DMS153 (cell line): ENCODE data around the gene CASKIN1.
A peak's percentile ranks its signal among the peaks of the same experiment; 100 is the strongest.
"Not testable (repeated sequence)": the region's sequence is repeated elsewhere in the genome, so short reads cannot be mapped to it uniquely, and the experiment has no call there.

Source experiments
- DNase-seq: peaks from one replicate; lab custom pipeline; 2025; lab: John Stamatoyannopoulos, UW

Gene CASKIN1

DNA sequence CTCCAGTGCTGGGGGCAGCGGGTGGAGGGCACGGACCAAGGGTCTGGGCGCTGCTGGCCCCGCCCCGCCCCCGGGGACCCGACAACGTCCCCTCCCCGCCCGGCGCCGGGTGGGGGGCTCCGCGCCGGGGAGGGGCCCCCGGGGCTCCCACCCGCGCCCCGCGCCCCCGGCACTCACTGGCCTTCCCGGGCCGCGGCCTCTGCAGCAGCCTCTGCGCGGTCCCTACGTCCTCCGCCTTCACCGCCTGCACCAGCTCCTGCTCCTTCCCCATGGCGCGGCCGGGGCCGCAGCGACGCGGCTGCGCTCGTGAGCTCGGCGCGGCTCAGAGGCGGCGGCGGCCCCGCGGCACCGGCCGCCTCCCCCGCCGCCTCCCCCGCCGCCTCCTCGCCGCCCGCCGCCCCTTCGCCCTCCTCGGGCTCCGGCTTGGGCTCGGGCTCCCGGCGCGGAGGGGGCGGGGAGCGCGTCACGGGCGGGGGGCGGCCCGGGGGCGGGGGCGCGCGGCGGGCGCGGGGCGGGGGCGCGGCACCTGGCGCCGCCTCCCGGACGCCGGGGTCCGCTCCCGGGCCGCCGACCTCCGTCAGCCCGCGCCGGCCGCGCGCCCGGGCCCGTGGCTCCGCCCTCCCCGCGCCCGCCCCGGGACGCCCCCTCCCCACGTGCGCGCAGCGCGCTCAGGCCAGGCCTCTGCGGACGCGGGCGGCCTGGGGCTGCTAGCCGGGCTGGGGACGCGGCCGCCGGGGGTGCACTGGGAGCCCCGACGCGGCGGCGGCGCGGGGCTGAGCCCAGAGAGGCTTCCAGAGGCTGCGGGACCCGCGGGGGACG, at the start of gene CASKIN1:
TSS of gene CASKIN1 (minus strand) at position 444 of the 819 bp plus-strand sequence. CDS start at position 271, 173 bp downstream.
- DNase-seq: no peak

- DNase-seq: no peak
Measured at GRCh38 chr16:2244926-2245795, 48.8 kb upstream of the CASKIN1 start.

- DNase-seq: no peak
Measured at GRCh38 chr16:2244301-2244700, 47.9 kb upstream of the CASKIN1 start.

- no peak for DNase-seq
Measured at GRCh38 chr16:2243781-2244180, 47.4 kb upstream of the CASKIN1 start.

- DNase-seq: no peak
Measured at GRCh38 chr16:2243031-2243528, 46.7 kb upstream of the CASKIN1 start.

- no peak for DNase-seq
Measured at GRCh38 chr16:2242598-2242997, 46.2 kb upstream of the CASKIN1 start.

- not testable (repeated sequence) for DNase-seq
Measured at GRCh38 chr16:2240331-2240730, 43.9 kb upstream of the CASKIN1 start.

- no peak for DNase-seq
Measured at GRCh38 chr16:2238838-2239675, 42.7 kb upstream of the CASKIN1 start.

DNA sequence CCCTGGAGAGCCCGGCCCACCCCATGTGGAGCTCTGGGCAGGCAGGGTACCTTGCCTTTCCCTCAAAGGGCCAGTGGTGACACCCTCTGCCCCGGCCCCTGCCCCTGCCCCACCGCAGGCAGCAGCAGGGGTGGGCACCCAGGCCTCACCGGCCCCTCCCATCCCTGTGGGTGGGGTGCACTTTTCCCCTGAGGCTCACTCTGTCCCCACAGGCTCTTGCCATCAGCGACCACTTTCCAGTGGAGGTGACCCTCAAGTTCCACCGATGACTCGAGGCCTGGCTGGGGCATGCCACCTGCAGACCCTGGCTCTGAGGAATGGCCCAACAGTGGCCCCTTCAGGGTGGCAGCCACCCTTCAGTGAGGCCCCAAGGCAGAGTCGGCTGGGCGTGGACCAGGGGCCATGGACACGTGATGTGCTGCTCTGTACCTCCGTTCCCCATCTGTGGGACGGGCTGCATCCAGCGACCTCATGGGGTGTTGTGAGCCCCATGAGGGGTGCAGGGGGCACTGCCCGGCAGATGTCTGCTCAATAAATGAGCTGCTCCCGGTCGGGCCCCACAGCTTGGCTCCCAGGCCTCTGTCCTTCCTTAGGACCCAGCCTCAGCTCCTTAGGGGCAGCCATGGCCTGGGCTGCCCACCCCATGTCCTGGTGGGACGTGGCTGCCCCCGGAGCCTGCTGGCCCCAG, 41.9 kb upstream of the CASKIN1 start:
- no peak for DNase-seq

GRCh38 chr16:2237493-2238149, 41.2 kb upstream of the CASKIN1 start:
- DNase-seq: no peak

GRCh38 chr16:2237102-2237482, 40.7 kb upstream of the CASKIN1 start:
- no peak for DNase-seq

- no peak for DNase-seq
Measured at GRCh38 chr16:2236337-2237101, 40.1 kb upstream of the CASKIN1 start, which contains the start of gene DNASE1L2. DNASE1L2 (plus strand) TSS chr16:2236444; CDS start chr16:2236817, 373 bp downstream.

DNA sequence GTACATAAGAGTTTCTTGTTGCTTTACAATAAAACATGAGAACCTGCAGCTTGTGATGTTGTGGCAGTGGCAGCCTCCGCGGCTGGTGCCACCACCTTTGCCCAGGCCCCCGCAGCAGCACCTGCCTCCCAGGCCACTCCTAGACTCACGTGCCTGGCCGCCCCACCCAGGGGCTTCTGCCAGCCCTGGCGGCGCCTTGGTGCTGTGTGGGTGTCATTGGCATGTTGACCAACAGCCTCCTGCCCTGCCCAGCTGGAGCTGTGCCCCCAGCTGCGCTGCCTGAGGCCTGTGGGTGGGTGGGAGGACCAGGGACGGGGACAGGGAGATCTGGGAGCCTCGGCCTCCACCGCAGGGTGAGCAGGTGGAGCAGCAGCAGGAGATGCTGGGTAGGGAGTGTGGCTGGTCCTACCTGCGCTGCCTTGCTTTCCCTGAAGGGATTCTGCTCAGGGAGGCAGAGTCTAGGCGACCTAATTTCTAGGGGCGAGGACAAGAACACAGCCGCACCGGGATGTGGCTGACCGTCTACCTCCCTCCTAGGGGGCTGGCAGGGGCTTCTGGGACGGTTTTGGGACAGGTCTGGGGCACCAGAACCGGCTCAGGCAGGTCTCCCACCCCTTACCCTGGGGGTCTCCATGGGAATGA, 39.4 kb upstream of the CASKIN1 start:
- no peak for DNase-seq

DNA sequence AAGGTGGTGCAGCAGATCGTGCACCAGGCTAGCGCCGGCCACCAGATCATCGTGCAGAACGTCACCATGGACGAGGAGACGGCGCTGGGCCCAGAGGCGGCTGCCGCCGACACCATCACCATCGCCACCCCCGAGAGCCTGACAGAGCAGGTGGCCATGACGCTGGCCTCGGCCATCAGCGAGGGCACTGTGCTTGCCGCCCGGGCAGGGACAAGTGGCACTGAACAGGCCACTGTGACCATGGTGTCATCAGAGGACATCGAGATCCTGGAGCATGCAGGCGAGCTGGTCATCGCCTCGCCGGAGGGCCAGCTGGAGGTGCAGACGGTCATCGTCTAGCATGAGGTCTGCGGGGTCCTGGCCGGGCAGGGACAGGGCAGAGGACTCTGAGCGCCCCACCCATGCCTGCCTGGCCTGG, 38.8 kb upstream of the CASKIN1 start:
- no peak for DNase-seq

GRCh38 chr16:2234813-2235170, 38.4 kb upstream of the CASKIN1 start:
- no peak for DNase-seq

GRCh38 chr16:2233872-2234812, 37.7 kb upstream of the CASKIN1 start:
- peak; percentile 73 for DNase-seq

GRCh38 chr16:2233046-2233775, 36.8 kb upstream of the CASKIN1 start:
- DNase-seq: no peak
